DOHH2 (cell line): ENCODE measurements around the gene ESPN.

ENCODE experiments used
- H3F3A ChIP-seq: fragments of 200-600 bp; sonication (generic), shearing (Covaris generic); 2 replicates; pipeline ENCODE4 v1.6.0; 2016; ENCODE audit warnings: antibody characterized with exemption, mild to moderate bottlenecking; ENCODE audit not compliant: control insufficient read depth, insufficient read depth
- H3K27ac ChIP-seq: fragments of 200-600 bp; sonication (generic); 2 replicates; pipeline ENCODE4 v1.5.1; 2014; ENCODE audit warnings: low read depth, mild to moderate bottlenecking, low read length, moderate library complexity
- H3K27me3 ChIP-seq: fragments of 200-600 bp; sonication (generic); 2 replicates; pipeline ENCODE4 v1.6.1; 2014; ENCODE audit warnings: mild to moderate bottlenecking, low read length, mixed read lengths; ENCODE audit not compliant: control insufficient read depth
- H3K36me3 ChIP-seq: fragments of 200-600 bp; sonication (generic); 2 replicates; pipeline ENCODE4 v1.6.1; 2014; ENCODE audit warnings: mild to moderate bottlenecking, low read length, moderate library complexity, mixed read lengths; ENCODE audit not compliant: control insufficient read depth
- H3K4me1 ChIP-seq: fragments of 200-600 bp; sonication (generic); 2 replicates; pipeline ENCODE4 v1.6.1; 2014; ENCODE audit warnings: mild to moderate bottlenecking, low read length, mixed read lengths; ENCODE audit not compliant: control insufficient read depth
- H3K4me2 ChIP-seq: fragments of 200-600 bp; sonication (generic); 2 replicates; pipeline ENCODE4 v1.6.0; 2014; ENCODE audit warnings: mild to moderate bottlenecking, low read length, moderate library complexity
- H3K4me3 ChIP-seq: fragments of 200-600 bp; sonication (generic); 2 replicates; pipeline ENCODE4 v1.5.1; 2014; ENCODE audit warnings: mild to moderate bottlenecking, low read length, mixed read lengths
- H3K79me2 ChIP-seq: fragments of 200-600 bp; sonication (generic); 2 replicates; pipeline ENCODE4 v1.6.1; 2014; ENCODE audit warnings: mild to moderate bottlenecking, low read length, mixed read lengths; ENCODE audit not compliant: control insufficient read depth
- H3K9me2 ChIP-seq: fragments of 200-600 bp; sonication (generic); replicated peaks from 2 replicates; pipeline ENCODE4 v1.6.1; 2014; ENCODE audit warnings: mild to moderate bottlenecking, low read length, mixed read lengths; ENCODE audit not compliant: control insufficient read depth
- H3K9me3 ChIP-seq: fragments of 200-600 bp; sonication (generic); 2 replicates; pipeline ENCODE4 v1.6.1; 2014; ENCODE audit warnings: antibody characterized with exemption, low read length, mixed read lengths; ENCODE audit not compliant: control insufficient read depth, insufficient read depth
- H4K20me1 ChIP-seq: fragments of 200-600 bp; sonication (generic); 2 replicates; pipeline ENCODE4 v1.6.0; 2014; ENCODE audit warnings: low read depth, mild to moderate bottlenecking, antibody characterized with exemption, low read length, moderate library complexity; ENCODE audit not compliant: control insufficient read depth, insufficient read depth
- CTCF ChIP-seq: fragments of 200-600 bp; sonication (generic); IDR thresholded peaks from one replicate; pipeline ENCODE4 v1.5.1; 2014; ENCODE audit warnings: antibody characterized with exemption, mild to moderate bottlenecking, low read depth, low read length; ENCODE audit not compliant: poor library complexity, severe bottlenecking
- EZH2phosphoT487 ChIP-seq: fragments of 200-600 bp; sonication (generic); IDR thresholded peaks from 2 replicates; pipeline ENCODE4 v1.6.1; 2017; ENCODE audit warnings: borderline replicate concordance, mild to moderate bottlenecking, antibody characterized with exemption, low read length, moderate library complexity, mixed read lengths

Gene ESPN

GRCh38 chr1:6467744-6468688, 43.4 kb downstream of the ESPN start:
- H3K27ac ChIP-seq, result no peak overlapping the region
- H3K27me3 ChIP-seq, result no peaks in the 10 kb centered on the region

GRCh38 chr1:6468729-6469461, 44.3 kb downstream of the ESPN start:
- Histone ChIP-seq H3K79me2 (no peaks in the 10 kb centered on the region), H3K4me2 (no peak overlapping the region), H3K9me3 (no peaks in the 10 kb centered on the region), H3K9me2 (no peaks in the 10 kb centered on the region), H3K27me3 (no peaks in the 10 kb centered on the region), H3F3A (no peaks in the 10 kb centered on the region), H3K36me3 (no peaks in the 10 kb centered on the region), H3K4me3 (no peak overlapping the region), H4K20me1 (no peaks in the 10 kb centered on the region), H3K4me1 (no peaks in the 10 kb centered on the region), H3K27ac (no peak overlapping the region)
- TF ChIP-seq CTCF (no peak), EZH2phosphoT487 (no peak)

More at GRCh38 chr1:6467744-6468688, 43.4 kb downstream of the ESPN start:
- Histone ChIP-seq H4K20me1 (no peaks in the 10 kb centered on the region), H3K9me2 (no peaks in the 10 kb centered on the region), H3K4me3 (no peak overlapping the region), H3K79me2 (no peaks in the 10 kb centered on the region), H3K4me2 (no peak overlapping the region), H3K4me1 (no peaks in the 10 kb centered on the region), H3K9me3 (no peaks in the 10 kb centered on the region), H3F3A (no peaks in the 10 kb centered on the region), H3K36me3 (no peaks in the 10 kb centered on the region)
- no peak for TF ChIP-seq CTCF
- TF ChIP-seq EZH2phosphoT487, result no peak

GRCh38 chr1:6470132-6471085, 45.8 kb downstream of the ESPN start:
- no peak overlapping the region for H3K27ac ChIP-seq
- no peak overlapping the region for H3K4me3 ChIP-seq
- no peaks in the 10 kb centered on the region for H3K9me2 ChIP-seq

More at GRCh38 chr1:6470132-6471085, 45.8 kb downstream of the ESPN start:
- TF ChIP-seq EZH2phosphoT487 (no peak), CTCF (no peak)
- no peak overlapping the region for H3K4me2 ChIP-seq
- no peaks in the 10 kb centered on the region for H3K27me3 ChIP-seq
- no peaks in the 10 kb centered on the region for H3K9me3 ChIP-seq
- no peaks in the 10 kb centered on the region for H3K4me1 ChIP-seq
- no peaks in the 10 kb centered on the region for H3F3A ChIP-seq
- H3K79me2 ChIP-seq, result no peaks in the 10 kb centered on the region
- H4K20me1 ChIP-seq, result no peaks in the 10 kb centered on the region
- H3K36me3 ChIP-seq, result no peaks in the 10 kb centered on the region
